H9 (cell line): ENCODE results near the gene RSPH9. TPM values are rescaled to one million over a fixed set of nuclear protein-coding genes. Genes with fewer than 3 reads are reported as not detected.

Experiments
- DNase-seq: peaks from one replicate; pipeline ENCODE4 v3.0.0-alpha.2; 2017
- H2AFZ ChIP-seq: one replicate; pipeline ENCODE4 v1.6.1; 2013; ENCODE audit warnings: mild to moderate bottlenecking, low read length, control low read depth, moderate library complexity
- H2AK5ac ChIP-seq: 2 replicates; pipeline ENCODE4 v1.6.1; 2013; ENCODE audit warnings: low read length, control low read depth, mixed read lengths; ENCODE audit not compliant: insufficient read length
- H2BK120ac ChIP-seq: one replicate; pipeline ENCODE4 v1.6.1; 2013; ENCODE audit warnings: low read depth, mild to moderate bottlenecking, low read length, control low read depth, inconsistent platforms; ENCODE audit not compliant: poor library complexity, severe bottlenecking
- H2BK12ac ChIP-seq: 2 replicates; pipeline ENCODE4 v1.6.1; 2013; ENCODE audit warnings: low read length, control low read depth, mixed read lengths, low read depth; ENCODE audit not compliant: insufficient read length
- H2BK15ac ChIP-seq: 2 replicates; pipeline ENCODE4 v1.6.1; 2013; ENCODE audit warnings: low read depth, low read length, control low read depth
- H2BK20ac ChIP-seq: one replicate; pipeline ENCODE4 v1.6.1; 2013; ENCODE audit warnings: low read depth, mild to moderate bottlenecking, low read length, control low read depth, inconsistent platforms; ENCODE audit not compliant: poor library complexity, severe bottlenecking
- H2BK5ac ChIP-seq: 2 replicates; pipeline ENCODE4 v1.6.1; 2013; ENCODE audit warnings: low read length, control low read depth, mixed read lengths; ENCODE audit not compliant: insufficient read length
- H3K14ac ChIP-seq: 2 replicates; pipeline ENCODE4 v1.6.1; 2013; ENCODE audit warnings: low read length, control low read depth; ENCODE audit not compliant: insufficient read depth
- H3K18ac ChIP-seq: 2 replicates; pipeline ENCODE4 v1.6.1; 2013; ENCODE audit warnings: low read depth, mild to moderate bottlenecking, mixed read lengths, low read length, control low read depth; ENCODE audit not compliant: insufficient read length
- H3K23ac ChIP-seq: 2 replicates; pipeline ENCODE4 v1.6.1; 2013; ENCODE audit warnings: low read length, control low read depth, mixed read lengths, low read depth; ENCODE audit not compliant: insufficient read length
- H3K23me2 ChIP-seq: 2 replicates; pipeline ENCODE4 v1.6.1; 2013; ENCODE audit warnings: low read depth, mild to moderate bottlenecking, mixed read lengths, low read length, control low read depth; ENCODE audit not compliant: insufficient read length, poor library complexity, severe bottlenecking
- H3K27ac ChIP-seq: 2 replicates; pipeline ENCODE4 v1.5.1; 2013; ENCODE audit warnings: low read length, control low read depth, mixed read lengths, low read depth; ENCODE audit not compliant: insufficient read length
- H3K27me3 ChIP-seq: 2 replicates; pipeline ENCODE4 v1.6.1; 2013; ENCODE audit warnings: low read length, control low read depth, inconsistent platforms; ENCODE audit not compliant: insufficient read depth
- H3K4ac ChIP-seq: 2 replicates; pipeline ENCODE4 v1.6.1; 2013; ENCODE audit warnings: low read depth, mild to moderate bottlenecking, control low read depth, inconsistent platforms, low read length, moderate library complexity
- H3K4me1 ChIP-seq: 2 replicates; pipeline ENCODE4 v1.6.1; 2013; ENCODE audit warnings: low read length, control low read depth, inconsistent platforms; ENCODE audit not compliant: insufficient read depth
- H3K4me2 ChIP-seq: 2 replicates; pipeline ENCODE4 v1.6.1; 2013; ENCODE audit warnings: low read length, control low read depth, mixed read lengths; ENCODE audit not compliant: insufficient read length, insufficient read depth
- H3K56ac ChIP-seq: 2 replicates; pipeline ENCODE4 v1.6.1; 2013; ENCODE audit warnings: low read depth, mild to moderate bottlenecking, mixed read lengths, low read length, control low read depth; ENCODE audit not compliant: insufficient read length
- H3K79me1 ChIP-seq: 2 replicates; pipeline ENCODE4 v1.6.1; 2013; ENCODE audit warnings: low read depth, mild to moderate bottlenecking, moderate library complexity, low read length, control low read depth, inconsistent platforms; ENCODE audit not compliant: insufficient read depth, poor library complexity, severe bottlenecking
- H3K79me2 ChIP-seq: 2 replicates; pipeline ENCODE4 v1.6.1; 2013; ENCODE audit warnings: low read length, control low read depth, inconsistent platforms; ENCODE audit not compliant: insufficient read depth
- H3K9ac ChIP-seq: 2 replicates; pipeline ENCODE4 v1.6.1; 2013; ENCODE audit warnings: low read length, control low read depth, mixed read lengths; ENCODE audit not compliant: insufficient read length; ENCODE audit errors: extremely low read depth
- H3K9me3 ChIP-seq: one replicate; pipeline ENCODE4 v1.6.1; 2013; ENCODE audit warnings: low read depth, low read length, inconsistent platforms; ENCODE audit not compliant: control insufficient read depth
- H3T11ph ChIP-seq: one replicate; pipeline ENCODE4 v1.6.1; 2013; ENCODE audit warnings: mild to moderate bottlenecking, low read length, control low read depth, inconsistent platforms
- H4K20me1 ChIP-seq: one replicate; pipeline ENCODE4 v1.6.1; 2013; ENCODE audit not compliant: control insufficient read depth, insufficient read length, insufficient read depth
- H4K5ac ChIP-seq: 2 replicates; pipeline ENCODE4 v1.6.1; 2013; ENCODE audit warnings: low read depth, mild to moderate bottlenecking, mixed read lengths, low read length, control low read depth; ENCODE audit not compliant: insufficient read length
- H4K8ac ChIP-seq: replicated peaks from 2 replicates; pipeline ENCODE4 v1.6.1; 2013; ENCODE audit warnings: low read length, control low read depth, mixed read lengths, low read depth; ENCODE audit not compliant: insufficient read length
- H4K91ac ChIP-seq: 2 replicates; pipeline ENCODE4 v1.6.1; 2013; ENCODE audit warnings: low read depth, mild to moderate bottlenecking, moderate library complexity, mixed read lengths, low read length, control low read depth; ENCODE audit not compliant: insufficient read length
- H3K27ac Mint-ChIP-seq, 3 experiments: 2 replicates in 2 of 3; 3 replicates in 1 of 3; pipeline ENCODE4 v1.8.0; 2020 to 2021; ENCODE audit warnings: mixed read lengths in 3 of 3, mild to moderate bottlenecking in 1 of 3, moderate library complexity in 1 of 3
- H3K27me3 Mint-ChIP-seq: 2 replicates; pipeline ENCODE4 v1.8.0; 2021; ENCODE audit warnings: low read depth, mild to moderate bottlenecking, moderate library complexity, mixed read lengths
- H3K36me3 Mint-ChIP-seq, 3 experiments: 2 replicates in 2 of 3; 3 replicates in 1 of 3; pipeline ENCODE4 v1.8.0; 2020 to 2021; ENCODE audit warnings: low read depth in 3 of 3, mixed read lengths in 3 of 3; ENCODE audit not compliant: insufficient read depth in 1 of 3
- H3K4me1 Mint-ChIP-seq, 2 experiments: 2 replicates each; pipeline ENCODE4 v1.8.0; 2020; ENCODE audit warnings: mixed read lengths in 2 of 2
- H3K4me3 Mint-ChIP-seq, 2 experiments: 2 replicates in 1 of 2; 3 replicates in 1 of 2; pipeline ENCODE4 v1.8.0; 2020 to 2021; ENCODE audit warnings: mild to moderate bottlenecking in 2 of 2, mixed read lengths in 2 of 2, moderate library complexity in 1 of 2
- H3K9me3 Mint-ChIP-seq, 2 experiments: 2 replicates in 1 of 2; 3 replicates in 1 of 2; pipeline ENCODE4 v1.8.0; 2020; ENCODE audit warnings: mild to moderate bottlenecking in 2 of 2, mixed read lengths in 2 of 2, moderate library complexity in 1 of 2
- WGBS: extraction: QIAGEN DNeasy Blood & Tissue Kit; methylation state at CpG from one replicate; pipeline ENCODE4 v1.1.7; 2013; ENCODE audit warnings: missing lambda C conversion rate, low lambda C conversion rate, mixed read lengths; ENCODE audit not compliant: insufficient read length; ENCODE audit errors: extremely low coverage; 5-methylcytosine and 5-hydroxymethylcytosine counted together
- total RNA-seq: library from RNA; stranded (reverse); gene quantifications from 2 replicates; pipeline ENCODE4 v1.2.1, GENCODE V29; 2021
- TF ChIP-seq, protein P1 (sequence below): fragments of 200-600 bp; sonication (generic); conservative IDR thresholded peaks from 3 replicates; pipeline ENCODE4 v1.8.0; 2021; ENCODE audit warnings: antibody characterized with exemption, mild to moderate bottlenecking

The RSPH9 gene
- total RNA-seq, 1 experiment from 2014 or later = 0.39 TPM

DNA sequence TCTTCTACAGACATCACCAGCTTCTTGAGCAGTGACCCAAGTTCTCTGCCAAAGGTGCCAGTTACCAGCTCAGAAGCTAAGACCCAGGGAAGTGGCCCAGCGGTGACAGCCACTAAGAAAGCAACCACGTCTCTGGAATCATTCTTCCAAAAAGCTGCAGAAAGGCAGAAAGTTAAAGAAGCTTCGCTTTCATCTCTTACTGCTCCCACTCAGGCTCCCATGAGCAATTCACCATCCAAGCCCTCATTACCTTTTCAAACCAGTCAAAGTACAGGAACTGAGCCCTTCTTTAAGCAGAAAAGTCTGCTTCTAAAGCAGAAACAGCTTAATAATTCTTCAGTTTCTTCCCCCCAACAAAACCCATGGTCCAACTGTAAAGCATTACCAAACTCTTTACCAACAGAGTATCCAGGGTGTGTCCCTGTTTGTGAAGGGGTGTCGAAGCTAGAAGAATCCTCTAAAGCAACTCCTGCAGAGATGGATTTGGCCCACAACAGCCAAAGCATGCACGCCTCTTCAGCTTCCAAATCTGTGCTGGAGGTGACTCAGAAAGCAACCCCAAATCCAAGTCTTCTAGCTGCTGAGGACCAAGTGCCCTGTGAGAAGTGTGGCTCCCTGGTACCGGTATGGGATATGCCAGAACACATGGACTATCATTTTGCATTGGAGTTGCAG is 31.0 kb upstream of the RSPH9 start:
- no peak overlapping the region for H2BK120ac ChIP-seq
- Mint-ChIP-seq H3K27ac (no peak overlapping the region), H3K4me1 (no peaks in the 10 kb centered on the region), H3K9me3 (no peaks in the 10 kb centered on the region), H3K36me3 (peaks cover 0 to 43% (median 19%) of the 10 kb centered on the region in 3 experiments; a peak in 4 of 7 replicates), H3K4me3 (no peak overlapping the region), H3K27me3 (no peaks in the 10 kb centered on the region)
- no peak overlapping the region for H3T11ph ChIP-seq
- WGBS = no CpG with 5 or more reads among the region's 6 CpGs
- no peak overlapping the region for H4K5ac ChIP-seq
- H3K27ac ChIP-seq = no peak overlapping the region
- H3K4me2 ChIP-seq = no peak overlapping the region
- H3K56ac ChIP-seq = no peak overlapping the region
- H3K79me1 ChIP-seq = no peaks in the 10 kb centered on the region
- no peak overlapping the region for H2AK5ac ChIP-seq
- no peak overlapping the region for H3K14ac ChIP-seq
- no peak overlapping the region for H2AFZ ChIP-seq
- H2BK12ac ChIP-seq = no peak overlapping the region
- H3K23ac ChIP-seq = no peak overlapping the region
- H3K18ac ChIP-seq = no peak overlapping the region
- H3K23me2 ChIP-seq = no peaks in the 10 kb centered on the region
- H2BK5ac ChIP-seq = no peak overlapping the region
- H4K91ac ChIP-seq = no peak overlapping the region
- no peaks in the 10 kb centered on the region for H3K27me3 ChIP-seq
- H4K8ac ChIP-seq = no peak overlapping the region
- H3K4ac ChIP-seq = no peak overlapping the region
- no peaks in the 10 kb centered on the region for H3K4me1 ChIP-seq
- H4K20me1 ChIP-seq = no peaks in the 10 kb centered on the region
- no peak overlapping the region for H3K9ac ChIP-seq
- H3K9me3 ChIP-seq = no peaks in the 10 kb centered on the region
- TF ChIP-seq, protein P1, sequence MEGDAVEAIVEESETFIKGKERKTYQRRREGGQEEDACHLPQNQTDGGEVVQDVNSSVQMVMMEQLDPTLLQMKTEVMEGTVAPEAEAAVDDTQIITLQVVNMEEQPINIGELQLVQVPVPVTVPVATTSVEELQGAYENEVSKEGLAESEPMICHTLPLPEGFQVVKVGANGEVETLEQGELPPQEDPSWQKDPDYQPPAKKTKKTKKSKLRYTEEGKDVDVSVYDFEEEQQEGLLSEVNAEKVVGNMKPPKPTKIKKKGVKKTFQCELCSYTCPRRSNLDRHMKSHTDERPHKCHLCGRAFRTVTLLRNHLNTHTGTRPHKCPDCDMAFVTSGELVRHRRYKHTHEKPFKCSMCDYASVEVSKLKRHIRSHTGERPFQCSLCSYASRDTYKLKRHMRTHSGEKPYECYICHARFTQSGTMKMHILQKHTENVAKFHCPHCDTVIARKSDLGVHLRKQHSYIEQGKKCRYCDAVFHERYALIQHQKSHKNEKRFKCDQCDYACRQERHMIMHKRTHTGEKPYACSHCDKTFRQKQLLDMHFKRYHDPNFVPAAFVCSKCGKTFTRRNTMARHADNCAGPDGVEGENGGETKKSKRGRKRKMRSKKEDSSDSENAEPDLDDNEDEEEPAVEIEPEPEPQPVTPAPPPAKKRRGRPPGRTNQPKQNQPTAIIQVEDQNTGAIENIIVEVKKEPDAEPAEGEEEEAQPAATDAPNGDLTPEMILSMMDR = no peak
- DNase-seq = no peak
- no peaks in the 10 kb centered on the region for H3K79me2 ChIP-seq
- H2BK20ac ChIP-seq = no peak overlapping the region
- H2BK15ac ChIP-seq = no peak overlapping the region
